GM19455 (cell line): ENCODE measurements around the gene INCA1.

Experiments used
- ATAC-seq: cut with Tn5 transposase; IDR thresholded peaks from one replicate; pipeline ENCODE4 v1.9.1; 2021; ENCODE audit not compliant: unreplicated experiment

Gene INCA1

GRCh38 chr17:5011928-5012327, 14.6 kb upstream of the INCA1 start:
- no peak for ATAC-seq

- ATAC-seq = no peak
Measured at GRCh38 chr17:5003214-5003867, 6.0 kb upstream of the INCA1 start.

- ATAC-seq = no peak
Measured at GRCh38 chr17:5002121-5002788, 4.9 kb upstream of the INCA1 start.

- ATAC-seq = no peak
Measured at GRCh38 chr17:5000237-5000639, 2.9 kb upstream of the INCA1 start.

GRCh38 chr17:4999430-5000093, 2.2 kb upstream of the INCA1 start:
- ATAC-seq = no peak

GRCh38 chr17:4998732-4999429, 1.6 kb upstream of the INCA1 start:
- ATAC-seq = no peak

- peak; percentile 9 for ATAC-seq
Measured at GRCh38 chr17:4998027-4998731, 857 bp upstream of the INCA1 start.

GRCh38 chr17:4994081-4994595, 3.2 kb downstream of the INCA1 start:
- ATAC-seq = no peak

GRCh38 chr17:4987767-4988567, 9.4 kb downstream of the INCA1 start:
- ATAC-seq = no peak

GRCh38 chr17:4986951-4987766, 10.2 kb downstream of the INCA1 start, which contains the start of gene CAMTA2:
Gene CAMTA2, minus strand, starts transcription at chr17:4987675. Its CDS starts 1,453 bp downstream, at chr17:4986222.
- ATAC-seq = peak; percentile 59

- no peak for ATAC-seq
Measured at GRCh38 chr17:4986403-4986802, 10.9 kb downstream of the INCA1 start.

GRCh38 chr17:4982305-4982704, 15.0 kb downstream of the INCA1 start:
- ATAC-seq = no peak

GRCh38 chr17:4980644-4981216, 16.6 kb downstream of the INCA1 start:
- no peak for ATAC-seq

- ATAC-seq = no peak
Measured at GRCh38 chr17:4978726-4979125, 18.6 kb downstream of the INCA1 start.

GRCh38 chr17:4974115-4974670, 23.1 kb downstream of the INCA1 start:
- ATAC-seq = no peak

- no peak for ATAC-seq
Measured at GRCh38 chr17:4973256-4974114, 23.8 kb downstream of the INCA1 start.

GRCh38 chr17:4972752-4973151, 24.6 kb downstream of the INCA1 start:
- no peak for ATAC-seq
